HEK293 (cell line): ENCODE results near the gene ENTREP3.
A peak's percentile ranks its signal among the peaks of the same experiment; 100 is the strongest.

Experiments
- CTCF ChIA-PET: fragments of 350-600 bp; formaldehyde crosslinking; extraction: SDS; loops from one replicate; lab custom pipeline; 2021; ENCODE audit warnings: antibody characterized with exemption; lab: Yijun Ruan, JAX
- POLR2A ChIA-PET: fragments of 300-600 bp; formaldehyde crosslinking; extraction: SDS; loops from one replicate; lab custom pipeline; 2020; ENCODE audit warnings: antibody characterized with exemption, inconsistent platforms; lab: Yijun Ruan, JAX
- H3K27ac ChIP-seq: fragments of 200-500 bp; sonication (Bioruptor generic); 2 replicates; pipeline ENCODE4 v1.5.1; 2014; ENCODE audit warnings: low read depth, low read length, control low read depth, inconsistent platforms; ENCODE audit errors: extremely low read depth
- H3K36me3 ChIP-seq, 2 experiments: fragments of 200-500 bp in 1 of 2; sonication (Bioruptor generic) in 1 of 2; 1 replicate in 1 of 2; 2 replicates in 1 of 2; pipeline ENCODE4 v1.5.1; 2014 to 2017; ENCODE audit warnings: inconsistent platforms in 2 of 2, low read length in 2 of 2; ENCODE audit not compliant: control insufficient read depth in 2 of 2, insufficient read depth in 1 of 2
- H3K4me1 ChIP-seq: fragments of 200-500 bp; sonication (Bioruptor generic); 2 replicates; pipeline ENCODE4 v1.5.1; 2014; ENCODE audit warnings: mild to moderate bottlenecking, low read length, inconsistent platforms; ENCODE audit not compliant: control insufficient read depth, insufficient read depth
- H3K4me3 ChIP-seq: 2 replicates; pipeline ENCODE4 v1.5.1; 2011; ENCODE audit warnings: low read depth, mild to moderate bottlenecking, control low read depth, low read length, moderate library complexity
- H3K9me3 ChIP-seq: fragments of 200-500 bp; sonication (Bioruptor generic); 2 replicates; pipeline ENCODE4 v1.5.1; 2014; ENCODE audit warnings: low read depth, low read length, inconsistent platforms; ENCODE audit not compliant: control insufficient read depth, insufficient read depth
- GFI1B ChIP-seq: fragments of 450-650 bp; formaldehyde crosslinking; IDR thresholded peaks from 2 replicates; pipeline ENCODE4 v1.5.1; 2016; ENCODE audit warnings: missing biosample characterization, missing genetic modification characterization
- PRDM1 ChIP-seq: fragments of 450-650 bp; formaldehyde crosslinking; IDR thresholded peaks from 2 replicates; pipeline ENCODE4; 2016; ENCODE audit warnings: missing biosample characterization, missing genetic modification characterization
- ZBTB48 ChIP-seq: fragments of 450-650 bp; formaldehyde crosslinking; IDR thresholded peaks from 2 replicates; pipeline ENCODE4 v1.5.1; 2016; ENCODE audit warnings: missing biosample characterization, missing genetic modification characterization
- ZBTB49 ChIP-seq: fragments of 450-650 bp; formaldehyde crosslinking; IDR thresholded peaks from 2 replicates; pipeline ENCODE4 v1.5.1; 2016; ENCODE audit warnings: missing biosample characterization, missing genetic modification characterization, low read depth
- ZFP41 ChIP-seq: fragments of 450-650 bp; formaldehyde crosslinking; IDR thresholded peaks from 2 replicates; pipeline ENCODE4 v1.5.1; 2016; ENCODE audit warnings: missing biosample characterization, missing genetic modification characterization, borderline replicate concordance
- ZNF133 ChIP-seq: fragments of 450-650 bp; formaldehyde crosslinking; IDR thresholded peaks from 2 replicates; pipeline ENCODE4 v1.5.1; 2016; ENCODE audit warnings: missing biosample characterization, missing genetic modification characterization
- ZNF18 ChIP-seq: fragments of 450-650 bp; formaldehyde crosslinking; IDR thresholded peaks from 2 replicates; pipeline ENCODE4 v1.5.1; 2016; ENCODE audit warnings: missing biosample characterization, missing genetic modification characterization
- ZNF292 ChIP-seq: fragments of 450-650 bp; formaldehyde crosslinking; IDR thresholded peaks from 2 replicates; pipeline ENCODE4 v1.5.1; 2016; ENCODE audit warnings: low read depth, missing biosample characterization, missing genetic modification characterization, borderline replicate concordance
- ZNF311 ChIP-seq: fragments of 450-650 bp; formaldehyde crosslinking; IDR thresholded peaks from 2 replicates; pipeline ENCODE4 v1.5.1; 2017; ENCODE audit warnings: missing biosample characterization, missing genetic modification characterization, borderline replicate concordance
- ZNF335 ChIP-seq: fragments of 450-650 bp; formaldehyde crosslinking; conservative IDR thresholded peaks from 2 replicates; pipeline ENCODE4 v1.5.1; 2016; ENCODE audit warnings: missing biosample characterization, missing genetic modification characterization
- ZNF623 ChIP-seq: fragments of 450-650 bp; formaldehyde crosslinking; IDR thresholded peaks from 2 replicates; pipeline ENCODE4 v1.5.1; 2016; ENCODE audit warnings: missing biosample characterization, missing genetic modification characterization
- ZNF776 ChIP-seq: fragments of 450-650 bp; formaldehyde crosslinking; IDR thresholded peaks from 2 replicates; pipeline ENCODE4 v1.5.0; 2017; ENCODE audit warnings: missing biosample characterization, missing genetic modification characterization, borderline replicate concordance
- TF ChIP-seq, protein P1 (sequence below): fragments of 450-650 bp; formaldehyde crosslinking; IDR thresholded peaks from 2 replicates; pipeline ENCODE4 v1.5.1; 2016; ENCODE audit warnings: missing biosample characterization, missing genetic modification characterization, borderline replicate concordance
- TF ChIP-seq, protein P2 (sequence below): fragments of 450-650 bp; formaldehyde crosslinking; IDR thresholded peaks from 2 replicates; pipeline ENCODE4 v1.5.1; 2016; ENCODE audit warnings: missing biosample characterization, missing genetic modification characterization
- TF ChIP-seq, protein P3 (sequence below): fragments of 450-650 bp; formaldehyde crosslinking; IDR thresholded peaks from 2 replicates; pipeline ENCODE4 v1.5.1; 2016; ENCODE audit warnings: missing biosample characterization, missing genetic modification characterization, borderline replicate concordance

Gene ENTREP3

DNA sequence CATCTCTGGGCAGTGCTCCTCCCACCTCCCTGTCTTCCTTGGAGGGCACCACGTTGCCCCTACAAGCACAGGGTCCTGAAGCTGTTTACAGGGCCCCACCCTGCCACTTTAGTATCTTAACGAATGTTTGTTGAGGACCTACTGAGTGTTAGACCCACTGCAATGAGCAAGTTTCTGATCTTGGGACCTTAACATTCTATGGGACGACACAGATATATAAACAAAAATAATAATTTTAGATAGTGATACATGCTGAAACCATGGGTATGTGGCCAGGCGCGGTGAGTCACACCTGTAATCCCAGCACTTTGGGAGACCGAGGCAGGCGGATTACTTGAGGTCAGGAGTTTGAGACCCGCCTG lies 10.1 kb downstream of the ENTREP3 start:
- CTCF ChIA-PET: interaction anchor here (0.5 to 1.4 kb wide), 5 partner anchors 11 to 77 kb away, joined by 3 to 5 read pairs (median 4); partner anchors contain the start of gene ENTREP3
- Histone ChIP-seq H3K9me3 (no peaks in the 10 kb centered on the region), H3K27ac (peak overlapping the region; percentile 56), H3K4me1 (peaks cover 5% of the 10 kb centered on the region; the same call in 1 of the 2 replicates), H3K4me3 (peak overlapping the region; percentile 33), H3K36me3 (peaks cover 13 to 32% of the 10 kb centered on the region in 2 experiments; a peak in 2 of 3 replicates)
- POLR2A ChIA-PET: interaction anchor here (0.7 to 2.6 kb wide), 7 partner anchors 9 to 79 kb away, joined by 3 to 11 read pairs (median 3); partner anchors contain the start of genes ENTREP3, KRTCAP2 and SCAMP3
- TF ChIP-seq ZBTB48 (tag by site-specific recombination) (0 out of 2 replicates have a peak, but pooled peaks have one; percentile 5), ZNF335 (tag by site-specific recombination) (peak; percentile 76), PRDM1 (tag by site-specific recombination) (no peak)

DNA sequence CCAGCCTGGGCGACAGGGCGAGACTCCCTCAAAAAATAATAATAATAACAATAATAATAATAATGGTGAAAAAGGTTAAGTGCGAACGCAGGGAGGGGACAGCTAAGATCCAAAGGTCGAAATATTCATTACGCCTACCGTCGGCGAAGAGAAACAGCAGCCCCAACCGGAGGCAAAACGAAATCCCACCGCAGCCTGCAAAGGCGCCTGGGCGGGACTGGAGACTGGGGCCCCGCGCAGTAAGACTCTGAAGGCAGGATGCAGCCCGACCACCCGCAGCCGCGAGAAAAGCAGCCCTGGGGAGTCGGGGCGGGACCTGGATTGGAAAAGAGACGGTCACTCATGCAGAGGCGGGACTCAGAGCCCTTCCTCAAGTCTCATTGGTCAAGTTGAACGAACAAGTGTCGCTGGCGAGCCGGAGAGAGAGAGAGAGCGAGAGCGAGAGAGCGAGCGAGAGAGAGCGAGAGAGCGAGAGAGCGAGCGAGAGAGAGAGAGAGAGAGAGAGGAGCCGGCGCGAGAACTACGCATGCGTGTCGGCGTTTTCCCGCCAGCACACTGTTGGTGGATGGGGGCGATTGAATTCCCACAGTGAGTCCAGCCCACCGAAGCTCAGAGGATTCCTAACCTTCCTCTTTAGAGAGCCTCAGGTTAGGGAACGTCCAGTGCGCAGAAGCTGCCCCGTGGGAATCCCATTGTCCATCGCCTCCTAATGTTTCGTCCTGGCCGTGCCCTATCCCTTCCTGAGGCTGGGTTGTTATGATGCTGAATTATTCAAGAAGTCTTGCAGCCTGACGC lies 10.7 kb downstream of the ENTREP3 start:
- H3K4me1 ChIP-seq: peaks cover 5% of the 10 kb centered on the region; the same call in 1 of the 2 replicates
- peak overlapping the region; percentile 56 for H3K27ac ChIP-seq
- CTCF ChIA-PET: interaction anchor here (0.6 to 1.9 kb wide), 5 partner anchors 30 to 78 kb away, joined by 3 to 9 read pairs (median 4); no protein-coding TSS in a partner anchor
- H3K36me3 ChIP-seq: peaks cover 9 to 32% of the 10 kb centered on the region in 2 experiments; a peak in 2 of 3 replicates
- no peaks in the 10 kb centered on the region for H3K9me3 ChIP-seq
- peak overlapping the region; percentile 48 for H3K4me3 ChIP-seq
- POLR2A ChIA-PET: interaction anchor here (0.6 to 2.6 kb wide), 11 partner anchors 10 to 461 kb away, joined by 3 to 11 read pairs (median 4); partner anchors contain the start of genes ENTREP3, KRTCAP2, SCAMP3 and THBS3
- TF ChIP-seq, protein P1, sequence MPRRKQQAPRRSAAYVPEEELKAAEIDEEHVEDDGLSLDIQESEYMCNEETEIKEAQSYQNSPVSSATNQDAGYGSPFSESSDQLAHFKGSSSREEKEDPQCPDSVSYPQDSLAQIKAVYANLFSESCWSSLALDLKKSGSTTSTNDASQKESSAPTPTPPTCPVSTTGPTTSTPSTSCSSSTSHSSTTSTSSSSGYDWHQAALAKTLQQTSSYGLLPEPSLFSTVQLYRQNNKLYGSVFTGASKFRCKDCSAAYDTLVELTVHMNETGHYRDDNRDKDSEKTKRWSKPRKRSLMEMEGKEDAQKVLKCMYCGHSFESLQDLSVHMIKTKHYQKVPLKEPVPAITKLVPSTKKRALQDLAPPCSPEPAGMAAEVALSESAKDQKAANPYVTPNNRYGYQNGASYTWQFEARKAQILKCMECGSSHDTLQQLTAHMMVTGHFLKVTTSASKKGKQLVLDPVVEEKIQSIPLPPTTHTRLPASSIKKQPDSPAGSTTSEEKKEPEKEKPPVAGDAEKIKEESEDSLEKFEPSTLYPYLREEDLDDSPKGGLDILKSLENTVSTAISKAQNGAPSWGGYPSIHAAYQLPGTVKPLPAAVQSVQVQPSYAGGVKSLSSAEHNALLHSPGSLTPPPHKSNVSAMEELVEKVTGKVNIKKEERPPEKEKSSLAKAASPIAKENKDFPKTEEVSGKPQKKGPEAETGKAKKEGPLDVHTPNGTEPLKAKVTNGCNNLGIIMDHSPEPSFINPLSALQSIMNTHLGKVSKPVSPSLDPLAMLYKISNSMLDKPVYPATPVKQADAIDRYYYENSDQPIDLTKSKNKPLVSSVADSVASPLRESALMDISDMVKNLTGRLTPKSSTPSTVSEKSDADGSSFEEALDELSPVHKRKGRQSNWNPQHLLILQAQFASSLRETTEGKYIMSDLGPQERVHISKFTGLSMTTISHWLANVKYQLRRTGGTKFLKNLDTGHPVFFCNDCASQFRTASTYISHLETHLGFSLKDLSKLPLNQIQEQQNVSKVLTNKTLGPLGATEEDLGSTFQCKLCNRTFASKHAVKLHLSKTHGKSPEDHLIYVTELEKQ (tag by site-specific recombination): peak; percentile 100
- TF ChIP-seq ZNF292 (tag by site-specific recombination) (0 out of 2 replicates have a peak, but pooled peaks have one; percentile 22), ZNF133 (tag by site-specific recombination) (peak; percentile 74), GFI1B (tag by site-specific recombination) (peak; percentile 98), ZBTB49 (tag by site-specific recombination) (peak; percentile 96), ZNF776 (no peak), ZFP41 (tag by site-specific recombination) (peak; percentile 97; the same call in 1 of the 2 replicates), ZNF623 (tag by site-specific recombination) (peak; percentile 89), ZNF18 (tag by site-specific recombination) (peak; percentile 97), ZNF311 (tag by site-specific recombination) (no peak)
- TF ChIP-seq, protein P2, sequence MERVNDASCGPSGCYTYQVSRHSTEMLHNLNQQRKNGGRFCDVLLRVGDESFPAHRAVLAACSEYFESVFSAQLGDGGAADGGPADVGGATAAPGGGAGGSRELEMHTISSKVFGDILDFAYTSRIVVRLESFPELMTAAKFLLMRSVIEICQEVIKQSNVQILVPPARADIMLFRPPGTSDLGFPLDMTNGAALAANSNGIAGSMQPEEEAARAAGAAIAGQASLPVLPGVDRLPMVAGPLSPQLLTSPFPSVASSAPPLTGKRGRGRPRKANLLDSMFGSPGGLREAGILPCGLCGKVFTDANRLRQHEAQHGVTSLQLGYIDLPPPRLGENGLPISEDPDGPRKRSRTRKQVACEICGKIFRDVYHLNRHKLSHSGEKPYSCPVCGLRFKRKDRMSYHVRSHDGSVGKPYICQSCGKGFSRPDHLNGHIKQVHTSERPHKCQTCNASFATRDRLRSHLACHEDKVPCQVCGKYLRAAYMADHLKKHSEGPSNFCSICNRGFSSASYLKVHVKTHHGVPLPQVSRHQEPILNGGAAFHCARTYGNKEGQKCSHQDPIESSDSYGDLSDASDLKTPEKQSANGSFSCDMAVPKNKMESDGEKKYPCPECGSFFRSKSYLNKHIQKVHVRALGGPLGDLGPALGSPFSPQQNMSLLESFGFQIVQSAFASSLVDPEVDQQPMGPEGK: peak; percentile 99
- TF ChIP-seq, protein P3, sequence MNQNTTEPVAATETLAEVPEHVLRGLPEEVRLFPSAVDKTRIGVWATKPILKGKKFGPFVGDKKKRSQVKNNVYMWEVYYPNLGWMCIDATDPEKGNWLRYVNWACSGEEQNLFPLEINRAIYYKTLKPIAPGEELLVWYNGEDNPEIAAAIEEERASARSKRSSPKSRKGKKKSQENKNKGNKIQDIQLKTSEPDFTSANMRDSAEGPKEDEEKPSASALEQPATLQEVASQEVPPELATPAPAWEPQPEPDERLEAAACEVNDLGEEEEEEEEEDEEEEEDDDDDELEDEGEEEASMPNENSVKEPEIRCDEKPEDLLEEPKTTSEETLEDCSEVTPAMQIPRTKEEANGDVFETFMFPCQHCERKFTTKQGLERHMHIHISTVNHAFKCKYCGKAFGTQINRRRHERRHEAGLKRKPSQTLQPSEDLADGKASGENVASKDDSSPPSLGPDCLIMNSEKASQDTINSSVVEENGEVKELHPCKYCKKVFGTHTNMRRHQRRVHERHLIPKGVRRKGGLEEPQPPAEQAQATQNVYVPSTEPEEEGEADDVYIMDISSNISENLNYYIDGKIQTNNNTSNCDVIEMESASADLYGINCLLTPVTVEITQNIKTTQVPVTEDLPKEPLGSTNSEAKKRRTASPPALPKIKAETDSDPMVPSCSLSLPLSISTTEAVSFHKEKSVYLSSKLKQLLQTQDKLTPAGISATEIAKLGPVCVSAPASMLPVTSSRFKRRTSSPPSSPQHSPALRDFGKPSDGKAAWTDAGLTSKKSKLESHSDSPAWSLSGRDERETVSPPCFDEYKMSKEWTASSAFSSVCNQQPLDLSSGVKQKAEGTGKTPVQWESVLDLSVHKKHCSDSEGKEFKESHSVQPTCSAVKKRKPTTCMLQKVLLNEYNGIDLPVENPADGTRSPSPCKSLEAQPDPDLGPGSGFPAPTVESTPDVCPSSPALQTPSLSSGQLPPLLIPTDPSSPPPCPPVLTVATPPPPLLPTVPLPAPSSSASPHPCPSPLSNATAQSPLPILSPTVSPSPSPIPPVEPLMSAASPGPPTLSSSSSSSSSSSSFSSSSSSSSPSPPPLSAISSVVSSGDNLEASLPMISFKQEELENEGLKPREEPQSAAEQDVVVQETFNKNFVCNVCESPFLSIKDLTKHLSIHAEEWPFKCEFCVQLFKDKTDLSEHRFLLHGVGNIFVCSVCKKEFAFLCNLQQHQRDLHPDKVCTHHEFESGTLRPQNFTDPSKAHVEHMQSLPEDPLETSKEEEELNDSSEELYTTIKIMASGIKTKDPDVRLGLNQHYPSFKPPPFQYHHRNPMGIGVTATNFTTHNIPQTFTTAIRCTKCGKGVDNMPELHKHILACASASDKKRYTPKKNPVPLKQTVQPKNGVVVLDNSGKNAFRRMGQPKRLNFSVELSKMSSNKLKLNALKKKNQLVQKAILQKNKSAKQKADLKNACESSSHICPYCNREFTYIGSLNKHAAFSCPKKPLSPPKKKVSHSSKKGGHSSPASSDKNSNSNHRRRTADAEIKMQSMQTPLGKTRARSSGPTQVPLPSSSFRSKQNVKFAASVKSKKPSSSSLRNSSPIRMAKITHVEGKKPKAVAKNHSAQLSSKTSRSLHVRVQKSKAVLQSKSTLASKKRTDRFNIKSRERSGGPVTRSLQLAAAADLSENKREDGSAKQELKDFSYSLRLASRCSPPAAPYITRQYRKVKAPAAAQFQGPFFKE (tag by site-specific recombination): peak; percentile 93; the same call in 1 of the 2 replicates
